Stimulated activated CD4-positive, alpha-beta T cell treated with anti-CD3 and anti-CD28 coated beads, Interleukin-12 subunit alpha, Interleukin-12 subunit beta, amount 100 ng/mL, for 48 hours (primary cell): Measurements from ENCODE around the gene CREBBP.

Experiments
- DNase-seq, 3 donors: peaks; one replicate each; pipeline ENCODE4 v3.0.0-alpha.2; 2020; ENCODE audit warnings: low read depth in 2 of 3, low spot score in 1 of 3

CREBBP gene

GRCh38 chr16:3675601-3676130, 204.8 kb downstream of the CREBBP start:
- no peak for DNase-seq
